ENCODE results near the gene FETUB.
"Not testable (repeated sequence)": the region's sequence is repeated elsewhere in the genome, so short reads cannot be mapped to it uniquely, and the experiment has no call there.

FETUB gene

GRCh38 chr3:186630950-186631641 is 9.1 kb upstream of the FETUB start:
- no peak overlapping the region for H3K4me3 ChIP-seq (ENCODE audit: low read depth, low read length)
- DNase-seq (ENCODE audit: low read depth) = no peak

- DNase-seq (ENCODE audit: low read depth) = no peak
- H3K4me3 ChIP-seq (ENCODE audit: low read depth, low read length) = no peak overlapping the region
Measured at GRCh38 chr3:186633481-186633880, 6.7 kb upstream of the FETUB start.

- not testable (repeated sequence) for DNase-seq (ENCODE audit: low read depth); H3K4me3 ChIP-seq (ENCODE audit: low read depth, low read length)
Measured at GRCh38 chr3:186634207-186634606, 6.0 kb upstream of the FETUB start.

GRCh38 chr3:186635532-186635931 is 4.7 kb upstream of the FETUB start:
- no peak overlapping the region for H3K4me3 ChIP-seq (ENCODE audit: low read depth, low read length)
- DNase-seq (ENCODE audit: low read depth) = no peak

- no peak overlapping the region for H3K4me3 ChIP-seq (ENCODE audit: low read depth, low read length)
- DNase-seq (ENCODE audit: low read depth) = no peak
Measured at GRCh38 chr3:186636536-186636935, 3.7 kb upstream of the FETUB start.

GRCh38 chr3:186637686-186638085 is 2.5 kb upstream of the FETUB start:
- H3K4me3 ChIP-seq (ENCODE audit: low read depth, low read length) = no peak overlapping the region
- DNase-seq (ENCODE audit: low read depth) = no peak

GRCh38 chr3:186638259-186638658 is 1.9 kb upstream of the FETUB start:
- no peak overlapping the region for H3K4me3 ChIP-seq (ENCODE audit: low read depth, low read length)
- no peak for DNase-seq (ENCODE audit: low read depth)

- no peak for DNase-seq (ENCODE audit: low read depth)
- no peak overlapping the region for H3K4me3 ChIP-seq (ENCODE audit: low read depth, low read length)
Measured at GRCh38 chr3:186640473-186640818, 247 bp downstream of the FETUB start.

- no peak for DNase-seq (ENCODE audit: low read depth)
Measured at GRCh38 chr3:186640929-186641328, 730 bp downstream of the FETUB start.

GRCh38 chr3:186642014-186642413 is 1.8 kb downstream of the FETUB start:
- H3K4me3 ChIP-seq (ENCODE audit: low read depth, low read length) = no peak overlapping the region
- DNase-seq (ENCODE audit: low read depth) = no peak

More at GRCh38 chr3:186640929-186641328, 730 bp downstream of the FETUB start:
- H3K4me3 ChIP-seq (ENCODE audit: low read depth, low read length) = no peak overlapping the region

- H3K4me3 ChIP-seq (ENCODE audit: low read depth, low read length) = no peak overlapping the region
- DNase-seq (ENCODE audit: low read depth) = no peak
Measured at GRCh38 chr3:186643493-186643892, 3.3 kb downstream of the FETUB start.

- H3K4me3 ChIP-seq (ENCODE audit: low read depth, low read length) = no peak overlapping the region
- no peak for DNase-seq (ENCODE audit: low read depth)
Measured at GRCh38 chr3:186644683-186645082, 4.5 kb downstream of the FETUB start.

GRCh38 chr3:186646106-186646505 is 5.9 kb downstream of the FETUB start:
- DNase-seq (ENCODE audit: low read depth) = no peak
- H3K4me3 ChIP-seq (ENCODE audit: low read depth, low read length) = no peak overlapping the region

GRCh38 chr3:186646841-186647240 is 6.6 kb downstream of the FETUB start:
- no peak overlapping the region for H3K4me3 ChIP-seq (ENCODE audit: low read depth, low read length)
- DNase-seq (ENCODE audit: low read depth) = no peak

- no peak overlapping the region for H3K4me3 ChIP-seq (ENCODE audit: low read depth, low read length)
Measured at GRCh38 chr3:186648851-186649250, 8.7 kb downstream of the FETUB start.

GRCh38 chr3:186651678-186652215 is 11.5 kb downstream of the FETUB start:
- no peak overlapping the region for H3K4me3 ChIP-seq (ENCODE audit: low read depth, low read length)
- DNase-seq (ENCODE audit: low read depth) = no peak

More at GRCh38 chr3:186648851-186649250, 8.7 kb downstream of the FETUB start:
- DNase-seq (ENCODE audit: low read depth) = no peak

GRCh38 chr3:186653080-186653707 is 13.0 kb downstream of the FETUB start:
- H3K4me3 ChIP-seq (ENCODE audit: low read depth, low read length) = no peak overlapping the region
- DNase-seq (ENCODE audit: low read depth) = no peak

- H3K4me3 ChIP-seq (ENCODE audit: low read depth, low read length) = no peak overlapping the region
- DNase-seq (ENCODE audit: low read depth) = no peak
Measured at GRCh38 chr3:186653984-186654383, 13.8 kb downstream of the FETUB start.

- no peak for DNase-seq (ENCODE audit: low read depth)
- H3K4me3 ChIP-seq (ENCODE audit: low read depth, low read length) = no peak overlapping the region
Measured at GRCh38 chr3:186663361-186664118, 23.3 kb downstream of the FETUB start.

GRCh38 chr3:186664119-186664495 is 23.9 kb downstream of the FETUB start:
- no peak for DNase-seq (ENCODE audit: low read depth)
- no peak overlapping the region for H3K4me3 ChIP-seq (ENCODE audit: low read depth, low read length)
